ENCODE results near the gene PAK6.

Gene PAK6

GRCh38 chr15:40255033-40255432 is 16.2 kb downstream of the PAK6 start:
- DNase-seq (ENCODE audit: low read depth in 1 of 2, low spot score in 1 of 2) = no peak

- no peak for DNase-seq (ENCODE audit: low read depth in 1 of 2, low spot score in 1 of 2)
Observed at GRCh38 chr15:40256638-40257235, 17.9 kb downstream of the PAK6 start.

GRCh38 chr15:40257656-40258450 is 19.0 kb downstream of the PAK6 start:
- DNase-seq (ENCODE audit: low read depth in 1 of 2, low spot score in 1 of 2) = no peak

- no peak for DNase-seq (ENCODE audit: low read depth in 1 of 2, low spot score in 1 of 2)
Observed at GRCh38 chr15:40258544-40258943, 19.7 kb downstream of the PAK6 start.

- no peak for DNase-seq (ENCODE audit: low read depth in 1 of 2, low spot score in 1 of 2)
Observed at GRCh38 chr15:40259021-40259420, 20.2 kb downstream of the PAK6 start.

GRCh38 chr15:40263024-40263754 is 24.3 kb downstream of the PAK6 start:
- no peak for DNase-seq (ENCODE audit: low read depth in 1 of 2, low spot score in 1 of 2)

- DNase-seq (ENCODE audit: low read depth in 1 of 2, low spot score in 1 of 2) = no peak
Observed at GRCh38 chr15:40264321-40265153, 25.7 kb downstream of the PAK6 start.

- no peak for DNase-seq (ENCODE audit: low read depth in 1 of 2, low spot score in 1 of 2)
Observed at GRCh38 chr15:40265355-40265754, 26.5 kb downstream of the PAK6 start.

GRCh38 chr15:40265875-40266274 is 27.0 kb downstream of the PAK6 start:
- no peak for DNase-seq (ENCODE audit: low read depth in 1 of 2, low spot score in 1 of 2)

- DNase-seq (ENCODE audit: low read depth in 1 of 2, low spot score in 1 of 2) = no peak
Observed at GRCh38 chr15:40266828-40267304, 28.0 kb downstream of the PAK6 start.

GRCh38 chr15:40267670-40268069 is 28.8 kb downstream of the PAK6 start:
- no peak for DNase-seq (ENCODE audit: low read depth in 1 of 2, low spot score in 1 of 2)

- no peak for DNase-seq (ENCODE audit: low read depth in 1 of 2, low spot score in 1 of 2)
Observed at GRCh38 chr15:40269604-40270003, 30.7 kb downstream of the PAK6 start.

GRCh38 chr15:40270246-40270995 is 31.6 kb downstream of the PAK6 start:
- DNase-seq (ENCODE audit: low read depth in 1 of 2, low spot score in 1 of 2) = no peak

GRCh38 chr15:40271685-40272484 is 33.0 kb downstream of the PAK6 start:
- no peak for DNase-seq (ENCODE audit: low read depth in 1 of 2, low spot score in 1 of 2)

- DNase-seq (ENCODE audit: low read depth in 1 of 2, low spot score in 1 of 2) = no peak
Observed at GRCh38 chr15:40272485-40273056, 33.7 kb downstream of the PAK6 start.

- DNase-seq (ENCODE audit: low read depth in 1 of 2, low spot score in 1 of 2) = no peak
Observed at GRCh38 chr15:40273428-40273827, 34.6 kb downstream of the PAK6 start.

GRCh38 chr15:40274350-40275274 is 35.7 kb downstream of the PAK6 start:
- peak; percentile 81 to 84 for DNase-seq (ENCODE audit: low read depth in 1 of 2, low spot score in 1 of 2)

- DNase-seq (ENCODE audit: low read depth in 1 of 2, low spot score in 1 of 2) = no peak
Observed at GRCh38 chr15:40275523-40275922, 36.7 kb downstream of the PAK6 start.

Data from activated T-helper 1 cell treated with anti-CD3 and anti-CD28 coated beads, Interleukin-2, amount 50 U/mL, for 16 hours (primary cell).